BE2C (cell line): ENCODE data around the gene TLX2.
"Not testable (repeated sequence)": the region's sequence is repeated elsewhere in the genome, so short reads cannot be mapped to it uniquely, and the experiment has no call there.

Experiments used
- DNase-seq: peaks from one replicate; pipeline ENCODE4 v3.0.0-alpha.2; 2020
- H3K27me3 ChIP-seq: fragments of 250-450 bp; sonication (Bioruptor Pico); 2 replicates; pipeline ENCODE4 v1.5.1; 2020; ENCODE audit warnings: mild to moderate bottlenecking
- H3K36me3 ChIP-seq: fragments of 250-450 bp; sonication (Bioruptor Pico); 2 replicates; pipeline ENCODE4 v1.5.1; 2020; ENCODE audit warnings: mild to moderate bottlenecking
- H3K4me1 ChIP-seq: fragments of 250-450 bp; sonication (Bioruptor Pico); 2 replicates; pipeline ENCODE4 v1.5.1; 2020
- H3K4me3 ChIP-seq: 2 replicates; pipeline ENCODE4 v1.5.1; 2011; ENCODE audit warnings: low read depth, low read length
- H3K9me3 ChIP-seq: fragments of 250-450 bp; sonication (Bioruptor Pico); 2 replicates; pipeline ENCODE4 v1.5.1; 2020
- CTCF ChIP-seq: IDR thresholded peaks from 2 replicates; pipeline ENCODE4 v1.5.1; 2012; ENCODE audit warnings: mild to moderate bottlenecking, low read depth, low read length

The TLX2 gene

GRCh38 chr2:74474899-74475298 lies 39.4 kb upstream of the TLX2 start:
- H3K36me3 ChIP-seq, result no peaks in the 10 kb centered on the region; the same call in 1 of the 2 replicates

GRCh38 chr2:74481431-74481830 lies 32.8 kb upstream of the TLX2 start:
- peak overlapping the region; percentile 79 for H3K4me3 ChIP-seq
- TF ChIP-seq CTCF, result no peak
- H3K9me3 ChIP-seq, result no peaks in the 10 kb centered on the region
- H3K27me3 ChIP-seq, result no peaks in the 10 kb centered on the region
- no peaks in the 10 kb centered on the region for H3K4me1 ChIP-seq
- H3K36me3 ChIP-seq, result no peaks in the 10 kb centered on the region
- no peak for DNase-seq

More at GRCh38 chr2:74474899-74475298, 39.4 kb upstream of the TLX2 start:
- H3K4me3 ChIP-seq, result no peak overlapping the region
- DNase-seq, result peak; percentile 22
- no peaks in the 10 kb centered on the region for H3K9me3 ChIP-seq
- no peaks in the 10 kb centered on the region for H3K4me1 ChIP-seq
- no peaks in the 10 kb centered on the region for H3K27me3 ChIP-seq
- peak; percentile 45 for TF ChIP-seq CTCF

GRCh38 chr2:74481961-74482800 lies 32.1 kb upstream of the TLX2 start:
- H3K36me3 ChIP-seq, result no peaks in the 10 kb centered on the region

GRCh38 chr2:74482801-74483674 lies 31.2 kb upstream of the TLX2 start, which contains the start of the genes CCDC142 and TTC31:
Gene CCDC142, minus strand, starts transcription at chr2:74482998. Its CDS starts 161 bp downstream, at chr2:74482837.
Gene TTC31, plus strand, starts transcription at chr2:74483081. Its CDS starts 15 bp downstream, at chr2:74483096.
- H3K36me3 ChIP-seq, result no peaks in the 10 kb centered on the region
- H3K27me3 ChIP-seq, result no peaks in the 10 kb centered on the region
- H3K4me1 ChIP-seq, result no peaks in the 10 kb centered on the region
- TF ChIP-seq CTCF, result peak; percentile 72
- DNase-seq, result peak; percentile 88
- H3K4me3 ChIP-seq, result peak within 1 kb of the TSS; percentile 79
- no peaks in the 10 kb centered on the region for H3K9me3 ChIP-seq

More at GRCh38 chr2:74481961-74482800, 32.1 kb upstream of the TLX2 start:
- TF ChIP-seq CTCF, result no peak
- H3K9me3 ChIP-seq, result no peaks in the 10 kb centered on the region
- no peaks in the 10 kb centered on the region for H3K4me1 ChIP-seq
- no peaks in the 10 kb centered on the region for H3K27me3 ChIP-seq
- H3K4me3 ChIP-seq, result peak overlapping the region; percentile 79
- peak; percentile 28 for DNase-seq

- not testable (repeated sequence) for H3K36me3 ChIP-seq, H3K27me3 ChIP-seq, H3K9me3 ChIP-seq, DNase-seq, H3K4me1 ChIP-seq
- peak overlapping the region; percentile 79 for H3K4me3 ChIP-seq
Observed at GRCh38 chr2:74483675-74484164, 30.5 kb upstream of the TLX2 start.

GRCh38 chr2:74486141-74486540 lies 28.1 kb upstream of the TLX2 start:
- no peak for DNase-seq
- Histone ChIP-seq H3K9me3 (no peaks in the 10 kb centered on the region), H3K4me3 (no peak overlapping the region), H3K4me1 (no peaks in the 10 kb centered on the region), H3K27me3 (no peaks in the 10 kb centered on the region), H3K36me3 (no peaks in the 10 kb centered on the region)
- TF ChIP-seq CTCF, result no peak
